GM12878 (cell line): ENCODE data around the gene LPAR6. TPM values are rescaled to one million over a fixed set of nuclear protein-coding genes. Genes with fewer than 3 reads are reported as not detected.

Source experiments
- ATAC-seq: fragments of 200-7000 bp; cut with Tn5 transposase; 3 replicates; pipeline ENCODE4 v1.9.1; 2020; ENCODE audit warnings: mild to moderate bottlenecking, moderate library complexity
- BruUV-seq: library from RNA; stranded (reverse); fragments of 400-500 nt; replicated peaks from 2 replicates; lab custom pipeline; 2021; lab: Mats Ljungman, UMichigan
- CTCF ChIA-PET: fragments of 300-600 bp; sonication (Branson Sonifier 250); formaldehyde crosslinking; extraction: SDS; loops from one replicate; lab custom pipeline; 2021; ENCODE audit warnings: inconsistent platforms; lab: Yijun Ruan, JAX
- POLR2A ChIA-PET: fragments of 350-600 bp; formaldehyde crosslinking; extraction: SDS; loops from one replicate; lab custom pipeline; 2021; ENCODE audit warnings: inconsistent platforms; lab: Charles Lee
- RAD21 ChIA-PET: fragments of 300-600 bp; sonication (Branson Sonifier 250); formaldehyde crosslinking; loops from one replicate; lab custom pipeline; 2023; ENCODE audit warnings: antibody characterized with exemption; ENCODE audit not compliant: unreplicated experiment; lab: Charles Lee
- SMC1A ChIA-PET: fragments of 300-600 bp; sonication (Branson Sonifier 250); formaldehyde crosslinking; loops from one replicate; lab custom pipeline; 2023; ENCODE audit not compliant: unreplicated experiment, uncharacterized antibody; lab: Charles Lee
- DNase-seq: peaks from one replicate; pipeline ENCODE4 v3.0.0-alpha.2; 2011; ENCODE audit warnings: low read depth, low spot score
- FAIRE-seq: peaks from 3 replicates; lab custom pipeline; 2011; peaks lifted over from hg19 to GRCh38; lab: Jason Lieb, UNC
- H2AFZ ChIP-seq: 2 replicates; pipeline ENCODE4 v1.6.0; 2011; ENCODE audit warnings: low read depth, low read length, control low read depth; ENCODE audit not compliant: control insufficient read depth
- H3K27ac ChIP-seq: 2 replicates; pipeline ENCODE4 v1.5.1; 2011; ENCODE audit warnings: control low read depth; ENCODE audit not compliant: control insufficient read depth, insufficient read depth
- H3K27me3 ChIP-seq, 2 experiments: replicated peaks in 1 of 2; 2 replicates each; pipeline versions ENCODE4 v1.6.0 to v1.6.1; 2011; ENCODE audit warnings: low read length in 1 of 2; ENCODE audit not compliant: control insufficient read depth in 2 of 2, insufficient read depth in 2 of 2
- H3K36me3 ChIP-seq, 2 experiments: 2 replicates each; pipeline ENCODE4 v1.5.1; 2011; ENCODE audit warnings: low read length in 1 of 2; ENCODE audit not compliant: control insufficient read depth in 2 of 2, insufficient read depth in 2 of 2
- H3K4me1 ChIP-seq: 2 replicates; pipeline ENCODE4 v1.6.1; 2011; ENCODE audit warnings: mild to moderate bottlenecking, low read length, moderate library complexity, mixed read lengths; ENCODE audit not compliant: control insufficient read depth, insufficient read depth
- H3K4me2 ChIP-seq: 2 replicates; pipeline ENCODE4 v1.6.0; 2011; ENCODE audit warnings: control low read depth; ENCODE audit not compliant: control insufficient read depth, insufficient read depth
- H3K4me3 ChIP-seq: fragments of 200-600 bp; sonication (generic); 2 replicates; pipeline ENCODE4 v1.5.1; 2016
- H3K79me2 ChIP-seq: 2 replicates; pipeline ENCODE4 v1.6.0; 2011; ENCODE audit warnings: low read length; ENCODE audit not compliant: control insufficient read depth, insufficient read depth
- H3K9ac ChIP-seq: 2 replicates; pipeline ENCODE4 v1.8.0; 2011; ENCODE audit warnings: low read length, control low read depth, mixed read lengths; ENCODE audit not compliant: control insufficient read depth, insufficient read depth
- H3K9me3 ChIP-seq: replicated peaks from 3 replicates; pipeline ENCODE4 v1.5.1; 2011; ENCODE audit warnings: mild to moderate bottlenecking, low read length; ENCODE audit not compliant: control insufficient read depth, insufficient read depth
- H4K20me1 ChIP-seq: 2 replicates; pipeline ENCODE4 v1.6.0; 2011; ENCODE audit not compliant: control insufficient read depth, insufficient read depth
- EP300 ChIP-seq, 2 experiments: fragments of 150-350 bp in 1 of 2; IDR thresholded peaks; 2 replicates each; pipeline ENCODE4 v1.6.1; 2011 to 2012; ENCODE audit warnings: low read depth in 2 of 2, low read length in 2 of 2, borderline replicate concordance in 1 of 2, improper control_type of control experiment in 1 of 2, inconsistent platforms in 1 of 2; ENCODE audit not compliant: control insufficient read depth in 1 of 2
- FOXM1 ChIP-seq: IDR thresholded peaks from 2 replicates; pipeline ENCODE4 v1.6.1; 2012; ENCODE audit warnings: low read depth, mild to moderate bottlenecking, inconsistent platforms, low read length, moderate library complexity
- MTA2 ChIP-seq: fragments of 450-650 bp; IDR thresholded peaks from 2 replicates; pipeline ENCODE4 v1.6.1; 2016; ENCODE audit warnings: low read depth, mild to moderate bottlenecking, moderate library complexity
- NR2C1 ChIP-seq: fragments of 450-650 bp; IDR thresholded peaks from 2 replicates; pipeline ENCODE4 v1.6.1; 2017; ENCODE audit warnings: antibody characterized with exemption, mild to moderate bottlenecking, moderate library complexity
- RCOR1 ChIP-seq: conservative IDR thresholded peaks from 2 replicates; pipeline ENCODE4 v1.6.1; 2012; ENCODE audit warnings: low read depth, low read length, improper control_type of control experiment
- RFX5 ChIP-seq: IDR thresholded peaks from 2 replicates; pipeline ENCODE4 v1.6.1; 2011; ENCODE audit warnings: low read depth, low read length, improper control_type of control experiment
- SMAD5 ChIP-seq: IDR thresholded peaks from 2 replicates; pipeline ENCODE4 v1.6.1; 2016; ENCODE audit warnings: antibody characterized with exemption, low read depth
- SREBF2 ChIP-seq: IDR thresholded peaks from 2 replicates; pipeline ENCODE4 v1.6.1; 2012; ENCODE audit warnings: mild to moderate bottlenecking, low read length
- STAT1 ChIP-seq: fragments of 450-650 bp; conservative IDR thresholded peaks from 2 replicates; pipeline ENCODE4 v1.6.1; 2014; ENCODE audit warnings: antibody characterized with exemption, mild to moderate bottlenecking
- STAT3 ChIP-seq: IDR thresholded peaks from 2 replicates; pipeline ENCODE4 v1.6.1; 2011; ENCODE audit warnings: low read depth, low read length, improper control_type of control experiment
- WGBS: methylation state at CpG from one replicate; pipeline ENCODE4 v1.1.6; 2016; ENCODE audit warnings: low lambda C conversion rate; ENCODE audit not compliant: insufficient replicate concordance, insufficient coverage; ENCODE audit errors: missing lambda C conversion rate; 5-methylcytosine and 5-hydroxymethylcytosine counted together
- in situ Hi-C: fragments of 300-500 bp; cut with MboI; formaldehyde crosslinking; loops from 9 replicates; pipeline ENCODE4 v1.14.3; 2018; ENCODE audit warnings: mixed read lengths
- intact Hi-C: fragments of 100-400 bp; cut with micrococcal nuclease; formaldehyde crosslinking; loops from one replicate; pipeline ENCODE4 v1.14.2; 2022; ENCODE audit not compliant: unreplicated experiment
- polyA plus RNA-seq, 11 experiments: library from polyadenylated mRNA; depleted of rRNA in 4 of 11; unstranded in 6 of 11; stranded (reverse) in 5 of 11; fragments of >200 nt; fragmentation: Nextera tagmentation in 4 of 11; fragmentation: Illumina TruSeq in 1 of 11; extraction: Ambion mirVana in 4 of 11; extraction: Trizol in 1 of 11; gene quantifications; 1 replicate in 1 of 11; 2 replicates in 10 of 11; pipeline versions ENCODE4 v1.2.1 to v1.2.3, GENCODE V29; 2011 to 2016; ENCODE audit warnings: inconsistent platforms in 2 of 11, missing spikeins in 2 of 11, low read depth in 1 of 11
- total RNA-seq, 4 experiments: library from RNA; depleted of rRNA in 3 of 4; stranded (reverse); fragments of >200 nt in 3 of 4; fragmentation: Illumina TruSeq in 1 of 4; extraction: Trizol in 1 of 4; gene quantifications; 2 replicates each; pipeline versions ENCODE4 v1.2.1 to v1.2.3, GENCODE V29; 2013 to 2021
- TF ChIP-seq, protein P1 (sequence below): fragments of 450-650 bp; conservative IDR thresholded peaks from 2 replicates; pipeline ENCODE4 v1.6.1; 2017; ENCODE audit warnings: mild to moderate bottlenecking, moderate library complexity
- TF ChIP-seq, protein P2 (sequence below): IDR thresholded peaks from 2 replicates; pipeline ENCODE4 v1.6.1; 2011; ENCODE audit warnings: low read depth, mild to moderate bottlenecking, low read length, moderate library complexity, borderline replicate concordance; ENCODE audit errors: extremely low read depth
- TF ChIP-seq, protein P3 (sequence below): fragments of 450-650 bp; IDR thresholded peaks from 2 replicates; pipeline ENCODE4 v1.6.1; 2014; ENCODE audit warnings: mild to moderate bottlenecking
- TF ChIP-seq, protein P4 (sequence below): fragments of 450-650 bp; IDR thresholded peaks from 2 replicates; pipeline ENCODE4 v1.6.1; 2017; ENCODE audit warnings: low read depth, mild to moderate bottlenecking, moderate library complexity

The LPAR6 gene
- total and polyA plus RNA-seq, 10 of the 15 experiments (the other 5 are each of a cell fraction or from before 2014, with no cell fraction given) = 1.4 to 4.2 (median 2.8) TPM

DNA sequence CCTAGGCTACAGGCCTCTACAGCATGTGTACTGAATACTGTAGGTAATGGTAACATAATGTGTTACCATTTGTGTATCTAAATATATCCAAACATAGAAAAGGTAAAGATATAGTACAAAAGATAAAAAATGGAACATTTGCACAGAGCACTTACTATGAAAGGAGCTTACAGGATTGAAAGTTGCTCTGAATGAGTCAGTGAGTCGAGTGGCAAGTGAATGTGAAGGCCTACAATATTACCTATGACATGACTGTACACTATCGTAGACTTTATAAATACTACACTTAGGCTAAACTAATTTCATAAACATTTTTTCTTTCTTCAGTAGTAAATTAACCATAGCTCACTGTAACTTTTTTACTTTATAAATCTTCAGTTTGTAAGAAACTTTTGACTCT, 35.1 kb downstream of the LPAR6 start (continued):
- TF ChIP-seq, protein P1, sequence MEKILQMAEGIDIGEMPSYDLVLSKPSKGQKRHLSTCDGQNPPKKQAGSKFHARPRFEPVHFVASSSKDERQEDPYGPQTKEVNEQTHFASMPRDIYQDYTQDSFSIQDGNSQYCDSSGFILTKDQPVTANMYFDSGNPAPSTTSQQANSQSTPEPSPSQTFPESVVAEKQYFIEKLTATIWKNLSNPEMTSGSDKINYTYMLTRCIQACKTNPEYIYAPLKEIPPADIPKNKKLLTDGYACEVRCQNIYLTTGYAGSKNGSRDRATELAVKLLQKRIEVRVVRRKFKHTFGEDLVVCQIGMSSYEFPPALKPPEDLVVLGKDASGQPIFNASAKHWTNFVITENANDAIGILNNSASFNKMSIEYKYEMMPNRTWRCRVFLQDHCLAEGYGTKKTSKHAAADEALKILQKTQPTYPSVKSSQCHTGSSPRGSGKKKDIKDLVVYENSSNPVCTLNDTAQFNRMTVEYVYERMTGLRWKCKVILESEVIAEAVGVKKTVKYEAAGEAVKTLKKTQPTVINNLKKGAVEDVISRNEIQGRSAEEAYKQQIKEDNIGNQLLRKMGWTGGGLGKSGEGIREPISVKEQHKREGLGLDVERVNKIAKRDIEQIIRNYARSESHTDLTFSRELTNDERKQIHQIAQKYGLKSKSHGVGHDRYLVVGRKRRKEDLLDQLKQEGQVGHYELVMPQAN = no peak
- TF ChIP-seq, protein P2, sequence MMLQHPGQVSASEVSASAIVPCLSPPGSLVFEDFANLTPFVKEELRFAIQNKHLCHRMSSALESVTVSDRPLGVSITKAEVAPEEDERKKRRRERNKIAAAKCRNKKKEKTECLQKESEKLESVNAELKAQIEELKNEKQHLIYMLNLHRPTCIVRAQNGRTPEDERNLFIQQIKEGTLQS = no peak
- no peak for TF ChIP-seq RCOR1
- no peak for TF ChIP-seq SMAD5
- no peak for TF ChIP-seq SREBF2
- TF ChIP-seq, protein P3, sequence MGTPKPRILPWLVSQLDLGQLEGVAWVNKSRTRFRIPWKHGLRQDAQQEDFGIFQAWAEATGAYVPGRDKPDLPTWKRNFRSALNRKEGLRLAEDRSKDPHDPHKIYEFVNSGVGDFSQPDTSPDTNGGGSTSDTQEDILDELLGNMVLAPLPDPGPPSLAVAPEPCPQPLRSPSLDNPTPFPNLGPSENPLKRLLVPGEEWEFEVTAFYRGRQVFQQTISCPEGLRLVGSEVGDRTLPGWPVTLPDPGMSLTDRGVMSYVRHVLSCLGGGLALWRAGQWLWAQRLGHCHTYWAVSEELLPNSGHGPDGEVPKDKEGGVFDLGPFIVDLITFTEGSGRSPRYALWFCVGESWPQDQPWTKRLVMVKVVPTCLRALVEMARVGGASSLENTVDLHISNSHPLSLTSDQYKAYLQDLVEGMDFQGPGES = no peak
- TF ChIP-seq FOXM1 = no peak
- no peak for TF ChIP-seq EP300 (IDR thresholded peaks at IDR 0.05; ENCODE audit: borderline replicate concordance in 1 of 2, control insufficient read depth in 1 of 2, low read depth in 2 of 2, low read length in 2 of 2)

DNA sequence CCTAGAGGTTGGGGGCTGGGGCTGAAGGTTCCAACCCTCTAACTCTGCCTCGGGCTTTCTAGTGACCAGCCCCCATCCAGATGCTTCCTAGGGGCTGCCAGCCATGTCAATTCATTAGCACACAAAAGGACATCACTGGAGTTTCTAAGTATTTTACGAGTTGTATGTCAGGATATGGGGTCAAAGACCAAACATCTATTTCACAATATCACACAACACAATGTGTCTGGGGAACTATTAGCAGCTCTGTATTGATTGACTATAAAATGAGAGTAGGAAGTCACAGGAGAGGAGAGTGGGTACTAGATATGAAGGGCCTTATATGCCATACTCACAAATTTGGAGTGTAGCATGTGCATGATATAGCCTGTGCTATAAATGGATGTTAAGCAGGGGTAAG, 42.1 kb downstream of the LPAR6 start:
- intact Hi-C loops = no loop called here
- Histone ChIP-seq H3K79me2 (no peaks in the 10 kb centered on the region), H3K4me2 (no peak overlapping the region), H2AFZ (no peak overlapping the region), H3K27me3 (no peaks in the 10 kb centered on the region), H4K20me1 (no peaks in the 10 kb centered on the region), H3K36me3 (no peaks in the 10 kb centered on the region; a peak in 2 of 4 replicates), H3K4me1 (no peaks in the 10 kb centered on the region), H3K9ac (no peak overlapping the region), H3K9me3 (no peaks in the 10 kb centered on the region), H3K4me3 (no peak overlapping the region), H3K27ac (no peak overlapping the region)
- no TSS peak for BruUV-seq
- DNase-seq = no peak
- TF ChIP-seq, protein P4, sequence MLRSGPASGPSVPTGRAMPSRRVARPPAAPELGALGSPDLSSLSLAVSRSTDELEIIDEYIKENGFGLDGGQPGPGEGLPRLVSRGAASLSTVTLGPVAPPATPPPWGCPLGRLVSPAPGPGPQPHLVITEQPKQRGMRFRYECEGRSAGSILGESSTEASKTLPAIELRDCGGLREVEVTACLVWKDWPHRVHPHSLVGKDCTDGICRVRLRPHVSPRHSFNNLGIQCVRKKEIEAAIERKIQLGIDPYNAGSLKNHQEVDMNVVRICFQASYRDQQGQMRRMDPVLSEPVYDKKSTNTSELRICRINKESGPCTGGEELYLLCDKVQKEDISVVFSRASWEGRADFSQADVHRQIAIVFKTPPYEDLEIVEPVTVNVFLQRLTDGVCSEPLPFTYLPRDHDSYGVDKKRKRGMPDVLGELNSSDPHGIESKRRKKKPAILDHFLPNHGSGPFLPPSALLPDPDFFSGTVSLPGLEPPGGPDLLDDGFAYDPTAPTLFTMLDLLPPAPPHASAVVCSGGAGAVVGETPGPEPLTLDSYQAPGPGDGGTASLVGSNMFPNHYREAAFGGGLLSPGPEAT = no peak
- TF ChIP-seq MTA2 = no peak
- TF ChIP-seq, protein P3 = no peak
- no peak for TF ChIP-seq NR2C1
- no peak for TF ChIP-seq STAT1
- TF ChIP-seq SMAD5 = no peak
- no peak for TF ChIP-seq STAT3
- no peak for TF ChIP-seq RFX5
- in situ Hi-C loops = no loop called here
- SMC1A ChIA-PET = no interaction called here
- RAD21 ChIA-PET = no interaction called here
- no peak for ATAC-seq
- POLR2A ChIA-PET = no interaction called here
- CTCF ChIA-PET = interaction anchor here (0.9 kb wide), 1 partner anchor 108 kb away, joined by 3 read pairs; no protein-coding TSS in a partner anchor
- no peak for FAIRE-seq
- 98% methylated on average over 2 of the region's 2 CpGs for WGBS
